Stimulated activated CD4-positive, alpha-beta T cell treated with anti-CD3 and anti-CD28 coated beads, Interleukin-12 subunit alpha, Interleukin-12 subunit beta, amount 100 ng/mL, for 48 hours (primary cell): ENCODE results near the gene CFD.
"Not testable (repeated sequence)": the region's sequence is repeated elsewhere in the genome, so short reads cannot be mapped to it uniquely, and the experiment has no call there.

Experiments used
- DNase-seq, 3 donors: peaks; one replicate each; pipeline ENCODE4 v3.0.0-alpha.2; 2020; ENCODE audit warnings: low read depth in 2 of 3, low spot score in 1 of 3

Gene CFD

GRCh38 chr19:858868-859843 is at the start of gene CFD:
CFD (plus strand) TSS chr19:859664; CDS start chr19:859690, 26 bp downstream.
- no peak for DNase-seq

GRCh38 chr19:810077-810855 is 49.2 kb upstream of the CFD start:
- DNase-seq, result no peak

- DNase-seq, result no peak
These were observed 48.5 kb upstream of the CFD start for GRCh38 chr19:810883-811489.

GRCh38 chr19:811506-812048 is 47.9 kb upstream of the CFD start:
- no peak for DNase-seq

GRCh38 chr19:812049-812746 is 47.3 kb upstream of the CFD start:
- no peak for DNase-seq

- DNase-seq, result no peak
These were observed 46.7 kb upstream of the CFD start for GRCh38 chr19:812747-813218.

- DNase-seq, result no peak
These were observed 46.0 kb upstream of the CFD start for GRCh38 chr19:813219-814151.

GRCh38 chr19:814152-815078 is 45.0 kb upstream of the CFD start:
- no peak for DNase-seq

- DNase-seq, result no peak
These were observed 44.2 kb upstream of the CFD start for GRCh38 chr19:815079-815774.

GRCh38 chr19:815775-816499 is 43.5 kb upstream of the CFD start:
- DNase-seq, result no peak

GRCh38 chr19:816500-816857 is 43.0 kb upstream of the CFD start:
- no peak for DNase-seq

GRCh38 chr19:820212-820611 is 39.3 kb upstream of the CFD start:
- DNase-seq, result not testable (repeated sequence)

- no peak for DNase-seq
These were observed 38.1 kb upstream of the CFD start for GRCh38 chr19:821231-821824.

- no peak for DNase-seq
These were observed 37.5 kb upstream of the CFD start, which contains the start of gene PLPPR3 for GRCh38 chr19:821825-822503. PLPPR3 (minus strand) TSS chr19:821955; CDS start chr19:821559, 396 bp downstream.

- no peak for DNase-seq
These were observed 35.8 kb upstream of the CFD start for GRCh38 chr19:823565-824121.

GRCh38 chr19:824885-825284 is 34.6 kb upstream of the CFD start:
- DNase-seq, result no peak
